HepG2 (cell line): ENCODE data around the gene RTN4. TPM values are rescaled to one million over a fixed set of nuclear protein-coding genes. Genes with fewer than 3 reads are reported as not detected.

ENCODE experiments used
- ATAC-seq: fragments of 200-7000 bp; cut with Tn5 transposase; 3 replicates; pipeline ENCODE4 v1.9.1; 2020; ENCODE audit warnings: mild to moderate bottlenecking, moderate library complexity
- BruUV-seq: library from RNA; stranded (reverse); fragments of 400-500 nt; replicated peaks from 2 replicates; lab custom pipeline; 2021; lab: Mats Ljungman, UMichigan
- CTCF ChIA-PET: fragments of 300-600 bp; formaldehyde crosslinking; extraction: SDS; loops from one replicate; lab custom pipeline; 2021; ENCODE audit warnings: low total read pairs, inconsistent platforms, low intra/inter-chr PET ratio; lab: Yijun Ruan, JAX
- POLR2A ChIA-PET: fragments of 350-600 bp; sonication (Branson Sonifier 250); formaldehyde crosslinking; loops from one replicate; lab custom pipeline; 2020; ENCODE audit warnings: antibody characterized with exemption, inconsistent platforms; lab: Yijun Ruan, JAX
- DNase-seq: peaks from one replicate; pipeline ENCODE4 v3.0.0-alpha.2; 2015; ENCODE audit warnings: low spot score
- FAIRE-seq: peaks from 3 replicates; lab custom pipeline; 2011; peaks lifted over from hg19 to GRCh38; lab: Jason Lieb, UNC
- H2AFZ ChIP-seq: one replicate; pipeline ENCODE4 v1.6.1; 2011; ENCODE audit warnings: low read length, inconsistent platforms
- H3K27ac ChIP-seq: fragments of 300-600 bp; 3 replicates; pipeline ENCODE4 v1.8.0; 2011; ENCODE audit warnings: mixed run types, mild to moderate bottlenecking, mixed read lengths, low read length, inconsistent platforms; ENCODE audit not compliant: insufficient read depth; ENCODE audit errors: extremely low read length
- H3K27me3 ChIP-seq, 2 experiments: fragments of 200-600 bp in 1 of 2; 2 replicates in 1 of 2; 3 replicates in 1 of 2; pipeline versions ENCODE4 v1.6.0 to v1.8.0; 2011; ENCODE audit warnings: low read length in 2 of 2, mild to moderate bottlenecking in 2 of 2, moderate library complexity in 2 of 2, inconsistent platforms in 1 of 2; ENCODE audit not compliant: insufficient read depth in 2 of 2, control insufficient read depth in 1 of 2
- H3K36me3 ChIP-seq, 2 experiments: fragments of 200-600 bp in 1 of 2; replicated peaks in 1 of 2; 2 replicates in 1 of 2; 3 replicates in 1 of 2; pipeline versions ENCODE4 v1.5.1 to v1.8.0; 2011; ENCODE audit warnings: low read length in 2 of 2, inconsistent platforms in 1 of 2; ENCODE audit not compliant: insufficient read depth in 2 of 2, control insufficient read depth in 1 of 2
- H3K4me1 ChIP-seq: 2 replicates; pipeline ENCODE4 v1.5.1; 2012; ENCODE audit warnings: low read length, inconsistent platforms; ENCODE audit not compliant: insufficient read depth
- H3K4me2 ChIP-seq: 2 replicates; pipeline ENCODE4 v1.6.0; 2011; ENCODE audit warnings: low read depth, low read length, inconsistent platforms
- H3K4me3 ChIP-seq, 3 experiments: fragments of 200-600 bp in 1 of 3; sonication (generic), shearing (Covaris generic) in 1 of 3; replicated peaks in 1 of 3; 2 replicates each; pipeline ENCODE4 v1.5.1; 2011 to 2016; ENCODE audit warnings: low read length in 3 of 3, inconsistent platforms in 2 of 3, low read depth in 2 of 3, mild to moderate bottlenecking in 2 of 3, control low read depth in 1 of 3, mixed read lengths in 1 of 3; ENCODE audit not compliant: insufficient read depth in 1 of 3
- H3K79me2 ChIP-seq: one replicate; pipeline ENCODE4 v1.6.1; 2011; ENCODE audit warnings: low read length, inconsistent platforms; ENCODE audit not compliant: insufficient read depth
- H3K9ac ChIP-seq: 2 replicates; pipeline ENCODE4 v1.6.0; 2011; ENCODE audit warnings: mild to moderate bottlenecking, low read depth, low read length, inconsistent platforms; ENCODE audit not compliant: insufficient read depth
- H3K9me3 ChIP-seq: 2 replicates; pipeline ENCODE4 v1.5.1; 2012; ENCODE audit warnings: mild to moderate bottlenecking, low read length
- H4K20me1 ChIP-seq: 2 replicates; pipeline ENCODE4 v1.6.0; 2011; ENCODE audit warnings: inconsistent platforms, mild to moderate bottlenecking, low read length, moderate library complexity; ENCODE audit not compliant: insufficient read depth
- ATF4 ChIP-seq, 2 experiments: fragments of 450-650 bp in 1 of 2; sonication (generic) in 1 of 2; formaldehyde crosslinking; IDR thresholded peaks; 2 replicates each; pipeline versions ENCODE4 v1.5.0 to v1.8.0; 2020 to 2022; ENCODE audit warnings: mild to moderate bottlenecking in 1 of 2, missing genetic modification reagents in 1 of 2
- ATM ChIP-seq: fragments of 450-650 bp; IDR thresholded peaks from 2 replicates; pipeline ENCODE4 v1.7.1; 2017; ENCODE audit warnings: mild to moderate bottlenecking, borderline replicate concordance
- GRHL1 ChIP-seq: sonication (generic); formaldehyde crosslinking; conservative IDR thresholded peaks from 2 replicates; pipeline ENCODE4 v1.8.0; 2022; ENCODE audit warnings: missing genetic modification reagents
- RARA ChIP-seq: IDR thresholded peaks from 2 replicates; pipeline ENCODE4 v1.6.1; 2016; ENCODE audit warnings: missing genetic modification reagents, missing compliant biosample characterization
- ZNF501 ChIP-seq: sonication (generic); formaldehyde crosslinking; IDR thresholded peaks from 2 replicates; pipeline ENCODE4 v1.5.1; 2020; ENCODE audit warnings: mild to moderate bottlenecking, moderate library complexity, missing genetic modification reagents
- ZNF510 ChIP-seq: sonication (generic); formaldehyde crosslinking; IDR thresholded peaks from 2 replicates; pipeline ENCODE4 v1.4.0; 2020; ENCODE audit warnings: low read depth, mild to moderate bottlenecking, missing genetic modification reagents
- ZNF670 ChIP-seq: sonication (generic); formaldehyde crosslinking; IDR thresholded peaks from 2 replicates; pipeline ENCODE4 v1.8.0; 2022; ENCODE audit warnings: mild to moderate bottlenecking, missing genetic modification reagents, borderline replicate concordance
- WGBS: methylation state at CpG from one replicate; pipeline ENCODE4 v1.1.6; 2017; ENCODE audit warnings: low lambda C conversion rate; 5-methylcytosine and 5-hydroxymethylcytosine counted together
- in situ Hi-C: cut with HindIII; loops from 2 replicates; pipeline ENCODE4 v1.10.0; 2017; ENCODE audit warnings: low pct_unique_long_range_greater_than_20kb; ENCODE audit not compliant: extremely low pct_ligation_motif_present
- intact Hi-C: fragments of 100-400 bp; cut with micrococcal nuclease; formaldehyde crosslinking; loops from one replicate; pipeline ENCODE4 v1.10.0; 2022; ENCODE audit not compliant: unreplicated experiment
- polyA plus RNA-seq, 8 experiments: library from polyadenylated mRNA; depleted of rRNA in 3 of 8; stranded (reverse) in 7 of 8; unstranded in 1 of 8; fragments of >200 nt; fragmentation: Illumina TruSeq in 4 of 8; extraction: Trizol in 4 of 8; gene quantifications; 2 replicates each; pipeline versions ENCODE4 v1.2.1 to v1.2.3, GENCODE V29; 2011 to 2016; ENCODE audit warnings: low read depth in 4 of 8, missing spikeins in 1 of 8, mixed read lengths in 1 of 8; ENCODE audit not compliant: insufficient read depth in 1 of 8
- total RNA-seq, 5 experiments: library from RNA; depleted of rRNA; stranded (reverse); fragments of >200 nt; fragmentation: Illumina TruSeq; extraction: Trizol; gene quantifications; 2 replicates each; pipeline ENCODE4 v1.2.3, GENCODE V29; 2016; ENCODE audit warnings: low read depth in 1 of 5

RTN4 gene
- total and polyA plus RNA-seq, 2 of the 13 experiments (the other 11 are each of a cell fraction or from before 2014, with no cell fraction given) = 98.4 to 133 TPM

DNA sequence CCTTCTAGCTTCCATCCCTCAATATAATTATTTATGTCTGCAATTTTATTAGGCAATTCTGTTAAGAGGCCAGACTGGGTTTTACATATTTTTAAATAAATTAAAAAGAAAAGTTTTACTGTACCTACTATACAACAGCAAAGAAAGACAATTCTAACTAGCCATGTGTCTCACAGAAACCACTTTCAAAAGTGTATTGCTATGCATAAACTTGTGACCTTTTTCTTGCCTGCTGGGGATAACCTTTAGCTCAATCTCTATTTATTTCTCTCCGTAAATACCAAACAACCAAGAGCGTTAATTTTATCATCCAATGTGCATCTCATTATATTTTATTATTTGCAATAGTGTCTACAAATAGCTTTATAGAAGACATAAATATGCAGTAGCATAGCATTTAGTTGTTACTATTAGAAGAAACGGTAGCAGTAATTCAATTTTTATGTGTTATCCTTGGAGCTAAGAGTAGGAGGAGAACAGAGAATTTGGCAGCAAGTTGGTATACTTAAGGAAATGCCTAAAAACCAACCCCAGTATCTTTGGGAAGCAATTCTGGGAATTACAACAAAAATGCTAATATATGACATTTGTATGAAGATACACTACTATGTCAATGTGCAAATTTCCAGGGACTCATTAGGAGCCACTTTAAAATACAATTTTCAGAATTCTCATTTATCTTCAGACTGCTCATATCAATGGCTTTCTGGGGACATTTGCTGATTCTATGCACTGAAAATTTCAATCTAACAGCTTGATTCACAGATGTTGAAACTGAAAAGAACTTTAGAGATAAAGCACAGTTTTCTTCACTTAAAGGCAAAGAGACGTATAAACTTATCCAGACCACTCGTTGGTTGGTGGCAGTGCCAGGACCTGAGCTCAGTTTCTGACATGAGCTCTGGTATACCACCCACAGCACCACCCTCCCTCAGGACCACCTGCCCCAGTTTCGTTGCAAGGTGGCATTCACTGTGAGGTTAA, 23.0 kb upstream of the RTN4 start:
- ChIA-PET POLR2A (interaction anchor here (2.1 kb wide), 1 partner anchor 22 kb away, joined by 5 read pairs; the partner anchor contains the start of gene RTN4), CTCF (no interaction called here)
- no peak for ATAC-seq
- no peaks in the 10 kb centered on the region for H4K20me1 ChIP-seq
- H2AFZ ChIP-seq = no peak overlapping the region
- no peak overlapping the region for H3K4me2 ChIP-seq
- in situ Hi-C loops (loop anchor here (5.0 kb wide), 1 partner anchor 94 kb away; no protein-coding TSS in a partner anchor), intact Hi-C loops (no loop called here)
- no peaks in the 10 kb centered on the region for H3K36me3 ChIP-seq
- H3K27ac ChIP-seq = no peak overlapping the region
- no peak for DNase-seq
- H3K9me3 ChIP-seq = no peaks in the 10 kb centered on the region
- H3K27me3 ChIP-seq = no peaks in the 10 kb centered on the region
- no peak overlapping the region for H3K4me3 ChIP-seq
- no peak for FAIRE-seq
- no peak overlapping the region for H3K9ac ChIP-seq
- 0 out of 2 replicates have a peak, but pooled peaks cover 12% of the 10 kb centered on the region for H3K4me1 ChIP-seq
- no TSS peak for BruUV-seq
- 45% methylated on average over 6 of the region's 6 CpGs for WGBS
- TF ChIP-seq ZNF670 (no peak), ATF4 (CRISPR knock-in tag; IDR thresholded peaks at IDR 0.05) (no peak), ATM (no peak), ZNF510 (CRISPR knock-in tag) (no peak), RARA (CRISPR knock-in tag) (no peak), GRHL1 (CRISPR knock-in tag) (no peak), ZNF501 (CRISPR knock-in tag) (no peak)
- TF ChIP-seq, all 625 proteins: peak for 0
- H3K79me2 ChIP-seq = no peaks in the 10 kb centered on the region
